GM18868 (cell line): ENCODE data around the gene TUBB4A.
"Not testable (repeated sequence)": the region's sequence is repeated elsewhere in the genome, so short reads cannot be mapped to it uniquely, and the experiment has no call there.

Experiments
- ATAC-seq: cut with Tn5 transposase; IDR thresholded peaks from one replicate; pipeline ENCODE4 v1.9.1; 2021; ENCODE audit warnings: mild to moderate bottlenecking, moderate library complexity; ENCODE audit not compliant: unreplicated experiment

Gene TUBB4A

GRCh38 chr19:6501740-6502648 lies at the start of gene TUBB4A:
TUBB4A (minus strand) TSS chr19:6502309; CDS start chr19:6502212, 97 bp downstream.
- ATAC-seq, result no peak

GRCh38 chr19:6551091-6551490 lies 49.0 kb upstream of the TUBB4A start:
- ATAC-seq, result no peak

GRCh38 chr19:6550679-6551078 lies 48.6 kb upstream of the TUBB4A start:
- not testable (repeated sequence) for ATAC-seq

GRCh38 chr19:6543866-6544347 lies 41.8 kb upstream of the TUBB4A start:
- no peak for ATAC-seq

GRCh38 chr19:6540918-6541689 lies 39.0 kb upstream of the TUBB4A start:
- no peak for ATAC-seq

GRCh38 chr19:6539514-6539913 lies 37.4 kb upstream of the TUBB4A start:
- no peak for ATAC-seq

- no peak for ATAC-seq
These were observed 33.5 kb upstream of the TUBB4A start for GRCh38 chr19:6535558-6536137.

GRCh38 chr19:6534451-6535093 lies 32.5 kb upstream of the TUBB4A start:
- ATAC-seq, result no peak

- no peak for ATAC-seq
These were observed 31.8 kb upstream of the TUBB4A start for GRCh38 chr19:6533746-6534418.

- no peak for ATAC-seq
These were observed 30.9 kb upstream of the TUBB4A start for GRCh38 chr19:6533000-6533328.

- ATAC-seq, result no peak
These were observed 30.3 kb upstream of the TUBB4A start for GRCh38 chr19:6532244-6532999.

GRCh38 chr19:6531956-6532243 lies 29.8 kb upstream of the TUBB4A start:
- ATAC-seq, result no peak

GRCh38 chr19:6531163-6531955 lies 29.2 kb upstream of the TUBB4A start:
- ATAC-seq, result no peak

GRCh38 chr19:6530386-6531162 lies 28.5 kb upstream of the TUBB4A start, which contains the start of gene TNFSF9:
TNFSF9 (plus strand) TSS chr19:6531026; CDS start chr19:6531037, 11 bp downstream.
- ATAC-seq, result peak; percentile 27

GRCh38 chr19:6529937-6530385 lies 27.9 kb upstream of the TUBB4A start:
- no peak for ATAC-seq

GRCh38 chr19:6529351-6529750 lies 27.2 kb upstream of the TUBB4A start:
- no peak for ATAC-seq

- ATAC-seq, result peak; percentile 1
These were observed 26.5 kb upstream of the TUBB4A start for GRCh38 chr19:6528544-6529121.
